HCT116 (cell line): ENCODE data around the gene REG3G. TPM values are rescaled to one million over a fixed set of nuclear protein-coding genes. Genes with fewer than 3 reads are reported as not detected.

Experiments
- ATAC-seq: fragments of 200-7000 bp; cut with Tn5 transposase; 2 replicates; pipeline ENCODE4 v1.9.1; 2020; ENCODE audit warnings: mild to moderate bottlenecking, moderate library complexity
- BruUV-seq: library from RNA; stranded (reverse); fragments of 400-500 nt; replicated peaks from 2 replicates; lab custom pipeline; 2021; lab: Mats Ljungman, UMichigan
- CTCF ChIA-PET: fragments of 300-600 bp; sonication (Branson Sonifier 250); formaldehyde crosslinking; loops from one replicate; lab custom pipeline; 2021; ENCODE audit warnings: antibody characterized with exemption; lab: Charles Lee
- POLR2A ChIA-PET: fragments of 300-600, 350-600 bp; sonication (Branson Sonifier 250); formaldehyde crosslinking; loops from one replicate; lab custom pipeline; 2021; ENCODE audit warnings: antibody characterized with exemption; lab: Charles Lee
- RAD21 ChIA-PET, 2 experiments: fragments of 300-600 bp; sonication (Branson Sonifier 250); formaldehyde crosslinking; loops; one replicate each; lab custom pipeline; 2023; ENCODE audit warnings: low total read pairs in 2 of 2; ENCODE audit not compliant: uncharacterized antibody in 2 of 2, unreplicated experiment in 2 of 2, low non-redundant PET in 1 of 2; lab: Charles Lee
- DNase-seq: peaks from one replicate; pipeline ENCODE4 v3.0.0-alpha.2; 2010; ENCODE audit warnings: low read depth, low spot score
- H2AFZ ChIP-seq: fragments of 200-600 bp; shearing (Covaris generic), sonication (generic); 2 replicates; pipeline ENCODE4 v1.6.1; 2017; ENCODE audit warnings: low read depth, mixed run types, mixed read lengths, antibody characterized with exemption, low read length; ENCODE audit not compliant: poor library complexity, severe bottlenecking
- H3K27ac ChIP-seq: 2 replicates; pipeline ENCODE4 v1.5.1; 2012; ENCODE audit warnings: low read depth, low read length
- H3K27me3 ChIP-seq: fragments of 200-600 bp; sonication (generic); 2 replicates; pipeline ENCODE4 v1.6.1; 2016; ENCODE audit warnings: mixed run types, low read length, mixed read lengths; ENCODE audit not compliant: insufficient read depth
- H3K36me3 ChIP-seq, 2 experiments: fragments of 200-500 bp in 1 of 2; fragments of 200-600 bp in 1 of 2; sonication (Bioruptor generic) in 1 of 2; sonication (generic) in 1 of 2; 2 replicates each; pipeline versions ENCODE4 v1.5.1 to v1.6.1; 2014 to 2016; ENCODE audit warnings: low read length in 2 of 2, inconsistent platforms in 1 of 2, mixed read lengths in 1 of 2, mixed run types in 1 of 2; ENCODE audit not compliant: insufficient read depth in 2 of 2, control insufficient read depth in 1 of 2
- H3K4me1 ChIP-seq, 2 experiments: fragments of 200-600 bp in 1 of 2; sonication (generic) in 1 of 2; 2 replicates each; pipeline versions ENCODE4 v1.5.1 to v1.6.1; 2012 to 2017; ENCODE audit warnings: low read length in 2 of 2, inconsistent platforms in 1 of 2, mild to moderate bottlenecking in 1 of 2, mixed read lengths in 1 of 2, mixed run types in 1 of 2, moderate library complexity in 1 of 2; ENCODE audit not compliant: insufficient read depth in 2 of 2, control insufficient read depth in 1 of 2
- H3K4me2 ChIP-seq: fragments of 200-600 bp; sonication (generic); 2 replicates; pipeline ENCODE4 v1.6.1; 2017; ENCODE audit warnings: mixed run types, low read length, mixed read lengths
- H3K4me3 ChIP-seq, 2 experiments: fragments of 200-600 bp in 1 of 2; sonication (generic) in 1 of 2; replicated peaks in 1 of 2; 2 replicates each; pipeline ENCODE4 v1.5.1; 2011 to 2016; ENCODE audit warnings: low read length in 2 of 2, control low read depth in 1 of 2, low read depth in 1 of 2, mild to moderate bottlenecking in 1 of 2, mixed read lengths in 1 of 2, mixed run types in 1 of 2
- H3K79me2 ChIP-seq: fragments of 200-600 bp; sonication (generic); 2 replicates; pipeline ENCODE4 v1.6.1; 2017; ENCODE audit warnings: mild to moderate bottlenecking, mixed run types, low read length, moderate library complexity, mixed read lengths; ENCODE audit not compliant: insufficient read depth
- H3K9ac ChIP-seq: fragments of 200-600 bp; sonication (generic); 2 replicates; pipeline ENCODE4 v1.6.1; 2016; ENCODE audit warnings: low read length, mixed read lengths
- H3K9me2 ChIP-seq: fragments of 200-600 bp; sonication (generic), shearing (Covaris generic); 2 replicates; pipeline ENCODE4 v1.6.1; 2017; ENCODE audit warnings: mixed run types, mild to moderate bottlenecking, moderate library complexity; ENCODE audit not compliant: insufficient read depth
- H3K9me3 ChIP-seq, 2 experiments: fragments of 200-500 bp in 1 of 2; fragments of 200-600 bp in 1 of 2; sonication (Bioruptor generic) in 1 of 2; sonication (generic) in 1 of 2; 2 replicates each; pipeline ENCODE4 v1.6.1; 2014 to 2017; ENCODE audit warnings: low read length in 2 of 2, mixed read lengths in 2 of 2, inconsistent platforms in 1 of 2, low read depth in 1 of 2, mild to moderate bottlenecking in 1 of 2, mixed run types in 1 of 2, moderate library complexity in 1 of 2; ENCODE audit not compliant: control insufficient read depth in 1 of 2, insufficient read depth in 1 of 2
- H4K20me1 ChIP-seq: fragments of 200-600 bp; sonication (generic), shearing (Covaris generic); 2 replicates; pipeline ENCODE4 v1.6.1; 2017; ENCODE audit warnings: mixed run types, mild to moderate bottlenecking, moderate library complexity; ENCODE audit not compliant: insufficient read depth
- ATF3 ChIP-seq: IDR thresholded peaks from 2 replicates; pipeline ENCODE4 v1.6.1; 2012
- CBX3 ChIP-seq: IDR thresholded peaks from 2 replicates; pipeline ENCODE4 v1.6.1; 2012; ENCODE audit warnings: low read depth
- CEBPB ChIP-seq: IDR thresholded peaks from 2 replicates; pipeline ENCODE4 v1.6.1; 2012; ENCODE audit warnings: low read depth
- EGR1 ChIP-seq: IDR thresholded peaks from 2 replicates; pipeline ENCODE4 v1.6.1; 2012; ENCODE audit warnings: low read depth
- ELF1 ChIP-seq: IDR thresholded peaks from 2 replicates; pipeline ENCODE4 v1.6.1; 2012; ENCODE audit warnings: low read depth, borderline replicate concordance
- EZH2 ChIP-seq: fragments of 200-600 bp; sonication (generic); IDR thresholded peaks from 2 replicates; pipeline ENCODE4 v1.6.1; 2017; ENCODE audit warnings: antibody characterized with exemption, mixed run types
- FOSL1 ChIP-seq: IDR thresholded peaks from 2 replicates; pipeline ENCODE4 v1.6.1; 2012; ENCODE audit warnings: low read depth
- JUND ChIP-seq: IDR thresholded peaks from 2 replicates; pipeline ENCODE4 v1.6.1; 2012
- MAX ChIP-seq: IDR thresholded peaks from 2 replicates; pipeline ENCODE4 v1.6.1; 2012
- POLR2A ChIP-seq: IDR thresholded peaks from 2 replicates; pipeline ENCODE4 v1.7.0; 2011; ENCODE audit warnings: borderline replicate concordance; ENCODE audit not compliant: insufficient read depth, insufficient read length; ENCODE audit errors: extremely low read depth
- POLR2AphosphoS5 ChIP-seq: IDR thresholded peaks from 2 replicates; pipeline ENCODE4 v1.6.1; 2011; ENCODE audit warnings: mild to moderate bottlenecking, low read depth, low read length, moderate library complexity
- RAD21 ChIP-seq: IDR thresholded peaks from 2 replicates; pipeline ENCODE4 v1.6.1; 2012; ENCODE audit warnings: low read depth, mild to moderate bottlenecking
- SIN3A ChIP-seq: IDR thresholded peaks from 2 replicates; pipeline ENCODE4 v1.6.1; 2012; ENCODE audit warnings: low read depth
- SP1 ChIP-seq: IDR thresholded peaks from 2 replicates; pipeline ENCODE4 v1.6.1; 2012; ENCODE audit warnings: low read depth
- SRF ChIP-seq: IDR thresholded peaks from 2 replicates; pipeline ENCODE4 v1.6.1; 2012; ENCODE audit warnings: low read depth
- YY1 ChIP-seq: IDR thresholded peaks from 2 replicates; pipeline ENCODE4 v1.6.1; 2011; ENCODE audit warnings: low read length, low read depth, moderate library complexity, mild to moderate bottlenecking; ENCODE audit not compliant: insufficient replicate concordance; ENCODE audit errors: extremely low read depth
- ZFX ChIP-seq: fragments of 450-650 bp; IDR thresholded peaks from 2 replicates; pipeline ENCODE4 v1.6.1; 2017
- intact Hi-C: fragments of 100-400 bp; cut with micrococcal nuclease; formaldehyde crosslinking; loops from 2 replicates; pipeline ENCODE4 v1.10.0; 2022
- total RNA-seq: library from RNA; stranded (reverse); gene quantifications from one replicate; pipeline ENCODE4 v1.2.1, GENCODE V29; 2021; ENCODE audit not compliant: unreplicated experiment
- TF ChIP-seq, protein P1 (sequence below): IDR thresholded peaks from 2 replicates; pipeline ENCODE4 v1.6.1; 2011; ENCODE audit warnings: mild to moderate bottlenecking, low read length, moderate library complexity; ENCODE audit not compliant: insufficient replicate concordance; ENCODE audit errors: extremely low read depth

Gene REG3G
- total RNA-seq, 1 experiment from 2014 or later: 0.86 TPM

DNA sequence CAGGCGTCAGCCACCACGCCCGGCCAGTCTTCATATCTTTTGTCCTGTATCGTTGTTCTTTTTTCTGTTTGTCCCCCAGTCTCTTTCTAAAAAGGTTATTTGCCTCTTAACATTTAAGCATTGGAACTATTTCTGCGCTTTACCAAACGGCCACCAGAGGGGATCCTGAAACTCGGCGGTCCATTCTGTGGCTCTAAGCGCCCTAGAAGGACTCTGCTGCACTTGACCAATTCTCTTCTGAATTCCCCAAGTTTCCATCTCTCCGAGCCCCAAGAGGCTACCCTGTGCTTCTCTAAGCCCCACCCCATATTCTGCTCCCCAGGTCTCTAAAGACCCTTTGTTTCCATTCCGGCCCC lies 33.1 kb upstream of the REG3G start:
- Histone ChIP-seq H3K9me3 (peaks cover 0 to 26% of the 10 kb centered on the region in 2 experiments; a peak in 2 of 4 replicates), H3K36me3 (no peaks in the 10 kb centered on the region), H4K20me1 (no peaks in the 10 kb centered on the region), H3K9ac (no peak overlapping the region)
- POLR2A ChIA-PET: no interaction called here
- intact Hi-C loops: no loop called here
- DNase-seq: no peak
- TF ChIP-seq SRF (no peak), ELF1 (no peak), POLR2A (no peak), ATF3 (no peak), RAD21 (no peak), JUND (no peak), ZFX (no peak), FOSL1 (no peak), YY1 (no peak), CEBPB (no peak), SIN3A (no peak), EZH2 (no peak), EGR1 (no peak), MAX (no peak), POLR2AphosphoS5 (no peak), SP1 (no peak), CBX3 (no peak)
- TF ChIP-seq, protein P1, sequence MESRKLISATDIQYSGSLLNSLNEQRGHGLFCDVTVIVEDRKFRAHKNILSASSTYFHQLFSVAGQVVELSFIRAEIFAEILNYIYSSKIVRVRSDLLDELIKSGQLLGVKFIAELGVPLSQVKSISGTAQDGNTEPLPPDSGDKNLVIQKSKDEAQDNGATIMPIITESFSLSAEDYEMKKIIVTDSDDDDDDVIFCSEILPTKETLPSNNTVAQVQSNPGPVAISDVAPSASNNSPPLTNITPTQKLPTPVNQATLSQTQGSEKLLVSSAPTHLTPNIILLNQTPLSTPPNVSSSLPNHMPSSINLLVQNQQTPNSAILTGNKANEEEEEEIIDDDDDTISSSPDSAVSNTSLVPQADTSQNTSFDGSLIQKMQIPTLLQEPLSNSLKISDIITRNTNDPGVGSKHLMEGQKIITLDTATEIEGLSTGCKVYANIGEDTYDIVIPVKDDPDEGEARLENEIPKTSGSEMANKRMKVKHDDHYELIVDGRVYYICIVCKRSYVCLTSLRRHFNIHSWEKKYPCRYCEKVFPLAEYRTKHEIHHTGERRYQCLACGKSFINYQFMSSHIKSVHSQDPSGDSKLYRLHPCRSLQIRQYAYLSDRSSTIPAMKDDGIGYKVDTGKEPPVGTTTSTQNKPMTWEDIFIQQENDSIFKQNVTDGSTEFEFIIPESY: no peak
- TF ChIP-seq, all 23 proteins: peak for 0
- no peaks in the 10 kb centered on the region for H3K79me2 ChIP-seq
- H3K4me2 ChIP-seq: no peak overlapping the region
- no TSS peak for BruUV-seq
- H3K27me3 ChIP-seq: no peaks in the 10 kb centered on the region
- CTCF ChIA-PET: no interaction called here
- no peaks in the 10 kb centered on the region for H3K9me2 ChIP-seq
- H3K4me1 ChIP-seq: no peaks in the 10 kb centered on the region
- no peak overlapping the region for H3K4me3 ChIP-seq
- RAD21 ChIA-PET: no interaction called here
- H2AFZ ChIP-seq: no peak overlapping the region
- H3K27ac ChIP-seq: no peak overlapping the region
- ATAC-seq: no peak
